ENCODE results near the gene GUCY1A2.

The GUCY1A2 gene

DNA sequence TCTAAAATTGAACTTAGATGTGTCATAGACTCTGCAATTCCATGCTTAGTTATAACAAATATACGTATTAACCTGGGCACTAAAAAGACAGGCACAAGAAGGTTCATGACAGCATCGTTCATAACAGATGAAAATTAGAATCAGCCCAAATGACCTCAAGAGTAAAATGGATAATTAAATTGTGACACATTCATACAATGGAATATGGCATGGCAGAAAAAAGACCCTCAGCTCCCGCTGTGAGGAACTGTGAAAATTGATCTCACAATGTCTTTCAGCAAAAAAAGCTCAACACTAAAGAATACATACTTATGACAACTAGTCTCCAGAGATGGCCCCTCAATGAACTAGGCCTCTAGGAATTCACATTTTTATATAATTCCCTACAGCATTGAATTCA is 386.0 kb downstream of the GUCY1A2 start:
- Histone ChIP-seq H3K27me3 (ENCODE audit: insufficient read depth, low read length) (no peaks in the 10 kb centered on the region), H4K12ac (ENCODE audit: low read depth, low read length) (no peak overlapping the region), H4K8ac (ENCODE audit: low read depth, low read length) (no peak overlapping the region), H3K4me3 (ENCODE audit: low read depth, low read length) (no peak overlapping the region), H2BK12ac (ENCODE audit: low read length) (no peak overlapping the region), H3K36me3 (ENCODE audit: control insufficient read depth in 1 of 2, insufficient read depth in 2 of 2, low read length in 2 of 2) (no peaks in the 10 kb centered on the region), H3K9me3 (ENCODE audit: insufficient read depth, low read depth, low read length) (no peaks in the 10 kb centered on the region), H3K23ac (ENCODE audit: low read length) (no peak overlapping the region), H3K14ac (ENCODE audit: low read length) (no peak overlapping the region), H2AFZ (ENCODE audit: insufficient read depth, low read length, poor library complexity) (no peak overlapping the region), H3K4me2 (ENCODE audit: low read length) (no peak overlapping the region), H3K27ac (ENCODE audit: low read depth, low read length) (no peak overlapping the region), H3K4ac (ENCODE audit: low read depth, low read length) (no peak overlapping the region), H2BK5ac (ENCODE audit: low read depth, low read length, poor library complexity) (no peak overlapping the region), H2AK5ac (ENCODE audit: low read length) (no peak overlapping the region), H3K4me1 (ENCODE audit: control insufficient read depth in 1 of 2, insufficient read depth in 2 of 2, low read length in 2 of 2) (no peaks in the 10 kb centered on the region), H3K9ac (ENCODE audit: low read length) (no peak overlapping the region), H3K79me1 (ENCODE audit: low read length) (no peaks in the 10 kb centered on the region), H3K18ac (ENCODE audit: low read length) (no peak overlapping the region), H2BK120ac (ENCODE audit: insufficient read depth, low read length, poor library complexity) (no peak overlapping the region), H4K91ac (ENCODE audit: low read depth, low read length) (no peak overlapping the region), H3K79me2 (ENCODE audit: control insufficient read depth, insufficient read depth, low read length, poor library complexity) (no peaks in the 10 kb centered on the region)
- WGBS (ENCODE audit: extremely low coverage, insufficient coverage, insufficient read length): no CpG with 5 or more reads among the region's 3 CpGs
- DNase-seq: no peak

DNA sequence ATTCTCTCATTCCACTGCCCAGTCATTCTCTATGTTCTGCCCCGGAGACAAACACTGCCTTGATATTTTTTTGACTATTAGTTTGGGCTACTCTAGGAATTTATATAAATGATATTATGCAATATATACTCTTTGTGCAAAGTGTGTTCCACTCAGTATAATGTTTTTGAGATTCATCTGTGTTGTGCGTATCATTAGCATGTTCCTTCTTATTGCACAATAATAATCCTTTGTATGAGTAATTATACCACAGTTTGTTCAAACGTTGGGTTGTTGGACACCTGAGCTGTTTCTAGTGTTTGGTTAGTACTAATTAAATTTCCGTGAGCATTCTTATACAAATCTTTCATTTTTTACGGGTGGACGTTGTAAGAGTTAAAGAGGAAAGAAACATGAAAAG is 390.6 kb downstream of the GUCY1A2 start:
- Histone ChIP-seq H3K4me1 (ENCODE audit: control insufficient read depth in 1 of 2, insufficient read depth in 2 of 2, low read length in 2 of 2) (no peaks in the 10 kb centered on the region), H3K9me3 (ENCODE audit: insufficient read depth, low read depth, low read length) (no peaks in the 10 kb centered on the region), H2BK12ac (ENCODE audit: low read length) (no peak overlapping the region), H3K4ac (ENCODE audit: low read depth, low read length) (no peak overlapping the region), H3K18ac (ENCODE audit: low read length) (no peak overlapping the region), H2BK5ac (ENCODE audit: low read depth, low read length, poor library complexity) (no peak overlapping the region), H3K4me2 (ENCODE audit: low read length) (no peak overlapping the region), H2AFZ (ENCODE audit: insufficient read depth, low read length, poor library complexity) (no peak overlapping the region), H3K9ac (ENCODE audit: low read length) (no peak overlapping the region), H4K91ac (ENCODE audit: low read depth, low read length) (no peak overlapping the region), H2BK120ac (ENCODE audit: insufficient read depth, low read length, poor library complexity) (no peak overlapping the region), H3K23ac (ENCODE audit: low read length) (no peak overlapping the region), H3K79me2 (ENCODE audit: control insufficient read depth, insufficient read depth, low read length, poor library complexity) (no peaks in the 10 kb centered on the region), H3K27ac (ENCODE audit: low read depth, low read length) (no peak overlapping the region), H3K36me3 (ENCODE audit: control insufficient read depth in 1 of 2, insufficient read depth in 2 of 2, low read length in 2 of 2) (no peaks in the 10 kb centered on the region), H3K4me3 (ENCODE audit: low read depth, low read length) (no peak overlapping the region), H2AK5ac (ENCODE audit: low read length) (no peak overlapping the region), H3K79me1 (ENCODE audit: low read length) (no peaks in the 10 kb centered on the region), H3K14ac (ENCODE audit: low read length) (no peak overlapping the region), H3K27me3 (ENCODE audit: insufficient read depth, low read length) (no peaks in the 10 kb centered on the region), H4K8ac (ENCODE audit: low read depth, low read length) (no peak overlapping the region), H4K12ac (ENCODE audit: low read depth, low read length) (no peak overlapping the region)
- no peak for DNase-seq
- WGBS (ENCODE audit: extremely low coverage, insufficient coverage, insufficient read length): no CpG with 5 or more reads among the region's 6 CpGs

DNA sequence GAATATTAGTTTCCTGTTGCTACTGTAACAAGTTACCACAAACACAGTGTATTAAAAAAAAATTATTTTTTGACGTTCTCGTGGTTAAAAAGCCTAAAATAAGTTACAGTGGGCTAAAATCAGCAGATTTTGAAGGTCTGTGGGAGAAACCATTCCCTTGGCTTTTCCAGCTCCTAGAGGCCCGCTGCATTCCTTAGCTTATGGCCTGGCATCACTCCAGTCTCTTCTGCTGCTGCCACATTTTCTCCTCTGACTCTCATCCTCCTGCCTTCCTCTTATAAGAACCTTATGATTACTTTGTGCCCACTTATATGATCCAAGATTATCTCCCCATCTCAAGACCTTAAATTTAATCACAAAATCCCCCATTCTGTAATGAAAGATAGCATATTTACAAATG is 392.7 kb downstream of the GUCY1A2 start:
- Histone ChIP-seq H2BK120ac (ENCODE audit: insufficient read depth, low read length, poor library complexity) (no peak overlapping the region), H4K12ac (ENCODE audit: low read depth, low read length) (no peak overlapping the region), H3K14ac (ENCODE audit: low read length) (no peak overlapping the region), H3K4me3 (ENCODE audit: low read depth, low read length) (no peak overlapping the region), H3K4ac (ENCODE audit: low read depth, low read length) (no peak overlapping the region), H3K4me2 (ENCODE audit: low read length) (no peak overlapping the region), H2AFZ (ENCODE audit: insufficient read depth, low read length, poor library complexity) (no peak overlapping the region), H3K18ac (ENCODE audit: low read length) (no peak overlapping the region), H4K8ac (ENCODE audit: low read depth, low read length) (no peak overlapping the region), H3K23ac (ENCODE audit: low read length) (no peak overlapping the region), H4K91ac (ENCODE audit: low read depth, low read length) (no peak overlapping the region), H2BK5ac (ENCODE audit: low read depth, low read length, poor library complexity) (no peak overlapping the region), H3K4me1 (ENCODE audit: control insufficient read depth in 1 of 2, insufficient read depth in 2 of 2, low read length in 2 of 2) (no peaks in the 10 kb centered on the region), H3K27ac (ENCODE audit: low read depth, low read length) (no peak overlapping the region), H2AK5ac (ENCODE audit: low read length) (no peak overlapping the region), H3K79me1 (ENCODE audit: low read length) (no peaks in the 10 kb centered on the region), H3K27me3 (ENCODE audit: insufficient read depth, low read length) (no peaks in the 10 kb centered on the region), H3K36me3 (ENCODE audit: control insufficient read depth in 1 of 2, insufficient read depth in 2 of 2, low read length in 2 of 2) (no peaks in the 10 kb centered on the region), H2BK12ac (ENCODE audit: low read length) (no peak overlapping the region), H3K9me3 (ENCODE audit: insufficient read depth, low read depth, low read length) (no peaks in the 10 kb centered on the region), H3K9ac (ENCODE audit: low read length) (no peak overlapping the region), H3K79me2 (ENCODE audit: control insufficient read depth, insufficient read depth, low read length, poor library complexity) (no peaks in the 10 kb centered on the region)
- no peak for DNase-seq
- WGBS (ENCODE audit: extremely low coverage, insufficient coverage, insufficient read length): no CpG with 5 or more reads among the region's 3 CpGs

DNA sequence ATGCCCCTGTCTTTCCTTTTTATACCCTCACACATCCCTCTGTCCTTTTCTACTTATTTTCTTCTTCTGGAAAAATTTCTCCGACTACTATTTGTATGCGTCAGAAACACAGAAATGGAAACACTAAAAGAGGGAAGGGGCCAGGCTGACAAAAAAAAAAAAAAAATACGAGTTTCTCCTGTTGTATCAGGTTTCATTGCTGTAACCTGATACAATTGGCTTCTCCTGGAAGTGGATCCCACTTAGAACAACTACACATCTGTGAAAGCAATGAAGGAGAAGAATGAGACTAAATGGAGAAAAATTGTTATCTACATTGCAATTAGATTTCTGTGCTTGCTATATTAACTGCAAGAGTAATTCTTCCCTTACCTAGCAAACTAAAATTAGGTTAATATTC is 393.9 kb downstream of the GUCY1A2 start:
- no peaks in the 10 kb centered on the region for H3K27me3 ChIP-seq (ENCODE audit: insufficient read depth, low read length)
- no peak overlapping the region for H4K12ac ChIP-seq (ENCODE audit: low read depth, low read length)
- no peak overlapping the region for H3K4me2 ChIP-seq (ENCODE audit: low read length)
- no peaks in the 10 kb centered on the region for H3K36me3 ChIP-seq (ENCODE audit: control insufficient read depth in 1 of 2, insufficient read depth in 2 of 2, low read length in 2 of 2)
- H3K79me2 ChIP-seq (ENCODE audit: control insufficient read depth, insufficient read depth, low read length, poor library complexity): no peaks in the 10 kb centered on the region
- no peak overlapping the region for H3K4ac ChIP-seq (ENCODE audit: low read depth, low read length)
- H3K9me3 ChIP-seq (ENCODE audit: insufficient read depth, low read depth, low read length): no peaks in the 10 kb centered on the region
- no peaks in the 10 kb centered on the region for H3K79me1 ChIP-seq (ENCODE audit: low read length)
- no peak overlapping the region for H2BK120ac ChIP-seq (ENCODE audit: insufficient read depth, low read length, poor library complexity)
- no peak overlapping the region for H2AK5ac ChIP-seq (ENCODE audit: low read length)
- H3K4me1 ChIP-seq (ENCODE audit: control insufficient read depth in 1 of 2, insufficient read depth in 2 of 2, low read length in 2 of 2): no peaks in the 10 kb centered on the region
- no peak overlapping the region for H4K91ac ChIP-seq (ENCODE audit: low read depth, low read length)
- H3K4me3 ChIP-seq (ENCODE audit: low read depth, low read length): no peak overlapping the region
- H3K14ac ChIP-seq (ENCODE audit: low read length): no peak overlapping the region
- no peak overlapping the region for H2BK5ac ChIP-seq (ENCODE audit: low read depth, low read length, poor library complexity)
- no peak overlapping the region for H3K9ac ChIP-seq (ENCODE audit: low read length)
- no peak overlapping the region for H2BK12ac ChIP-seq (ENCODE audit: low read length)
- no peak overlapping the region for H4K8ac ChIP-seq (ENCODE audit: low read depth, low read length)
- H3K18ac ChIP-seq (ENCODE audit: low read length): no peak overlapping the region
- H3K23ac ChIP-seq (ENCODE audit: low read length): no peak overlapping the region
- no peak overlapping the region for H3K27ac ChIP-seq (ENCODE audit: low read depth, low read length)
- DNase-seq: no peak
- WGBS (ENCODE audit: extremely low coverage, insufficient coverage, insufficient read length): no CpG with 5 or more reads among the region's 3 CpGs
- no peak overlapping the region for H2AFZ ChIP-seq (ENCODE audit: insufficient read depth, low read length, poor library complexity)
